MCF 10A (cell line): Measurements from ENCODE around the gene PCDHGB1. TPM values are rescaled to one million over a fixed set of nuclear protein-coding genes. Genes with fewer than 3 reads are reported as not detected.
"Not testable (repeated sequence)": the region's sequence is repeated elsewhere in the genome, so short reads cannot be mapped to it uniquely, and the experiment has no call there.

Experiments used
- Bru-seq: library from RNA; stranded (reverse); fragments of 400-500 nt; gene quantifications from one replicate; lab custom pipeline; 2021; lab: Mats Ljungman, UMichigan
- BruChase-seq, 2 experiments: library from RNA; stranded (reverse); fragments of 400-500 nt; gene quantifications; one replicate each; lab custom pipeline; 2021; lab: Mats Ljungman, UMichigan
- BruUV-seq: library from RNA; stranded (reverse); fragments of 400-500 nt; replicated peaks from 2 replicates; lab custom pipeline; 2021; lab: Mats Ljungman, UMichigan
- CTCF ChIA-PET: fragments of 300-600 bp; sonication (Branson Sonifier 250); formaldehyde crosslinking; extraction: SDS; loops from one replicate; lab custom pipeline; 2021; ENCODE audit warnings: antibody characterized with exemption, inconsistent platforms; lab: Yijun Ruan, JAX
- POLR2A ChIA-PET: fragments of 300-600, 350-650 bp; sonication (Branson Sonifier 250); formaldehyde crosslinking; extraction: SDS; loops from one replicate; lab custom pipeline; 2020; ENCODE audit warnings: antibody characterized with exemption, inconsistent platforms; lab: Yijun Ruan, JAX
- DNase-seq: peaks from one replicate; pipeline ENCODE4 v3.0.0-alpha.2; 2018; ENCODE audit not compliant: unreplicated experiment
- H3K27ac Mint-ChIP-seq: one replicate; pipeline ENCODE4 v1.8.0; 2022; ENCODE audit warnings: mild to moderate bottlenecking, low read depth, mixed read lengths; ENCODE audit not compliant: unreplicated experiment
- H3K27me3 Mint-ChIP-seq: one replicate; pipeline ENCODE4 v1.8.0; 2022; ENCODE audit warnings: mixed read lengths; ENCODE audit not compliant: insufficient read depth, unreplicated experiment
- H3K36me3 Mint-ChIP-seq: one replicate; pipeline ENCODE4 v1.8.0; 2022; ENCODE audit warnings: mild to moderate bottlenecking, moderate library complexity, mixed read lengths; ENCODE audit not compliant: insufficient read depth, unreplicated experiment
- H3K4me1 Mint-ChIP-seq: one replicate; pipeline ENCODE4 v1.8.0; 2022; ENCODE audit warnings: mixed read lengths; ENCODE audit not compliant: insufficient read depth, unreplicated experiment
- H3K4me3 Mint-ChIP-seq: one replicate; pipeline ENCODE4 v1.8.0; 2022; ENCODE audit warnings: mild to moderate bottlenecking, moderate library complexity, mixed read lengths; ENCODE audit not compliant: unreplicated experiment
- H3K9me3 Mint-ChIP-seq: one replicate; pipeline ENCODE4 v1.8.0; 2022; ENCODE audit warnings: mixed read lengths; ENCODE audit not compliant: unreplicated experiment
- intact Hi-C: fragments of 100-400 bp; cut with micrococcal nuclease; formaldehyde crosslinking; loops from 2 replicates; pipeline ENCODE4 v1.14.1; 2022
- long read RNA-seq: library from polyadenylated mRNA; stranded (forward); transcript quantifications from one replicate; pipeline ENCODE4 v2.0.0, GENCODE V29; 2022
- total RNA-seq: library from RNA; stranded (reverse); gene quantifications from 2 replicates; pipeline ENCODE4 v1.2.3, GENCODE V29; 2022
- TF ChIP-seq, protein P1 (sequence below): fragments of 200-600 bp; IDR thresholded peaks from one replicate; pipeline ENCODE4 v1.8.0; 2022; ENCODE audit warnings: antibody characterized with exemption, mild to moderate bottlenecking; ENCODE audit not compliant: unreplicated experiment

The PCDHGB1 gene
- total RNA-seq: 0.19 and 0.59 TPM in 2 replicates
- percentile 41 among the genes with signal in this experiment for Bru-seq, nascent RNA
- BruChase-seq, experiment 1, labeled RNA remaining after a 6-hour chase: percentile 58 among the genes with signal in this experiment
- percentile 46 among the genes with signal in this experiment for BruChase-seq, experiment 2, labeled RNA remaining after a 2-hour chase
- long read RNA-seq: 0 reads

- intact Hi-C loops: no loop called here
- Mint-ChIP-seq H3K27ac (no peak within 1 kb of the TSS), H3K36me3 (no peaks in the 10 kb centered on the region), H3K4me1 (no peaks in the 10 kb centered on the region), H3K9me3 (peaks cover 33% of the 10 kb centered on the region), H3K27me3 (no peaks in the 10 kb centered on the region), H3K4me3 (peak within 1 kb of the TSS; percentile 30)
- peak; percentile 58 for DNase-seq
- no TSS peak for BruUV-seq
- CTCF ChIA-PET: interaction anchor here (0.6 to 1.7 kb wide), 7 partner anchors 12 to 214 kb away, joined by 3 to 6 read pairs (median 3); partner anchors contain the start of gene PCDHGA2
- POLR2A ChIA-PET: no interaction called here
- TF ChIP-seq, protein P1, sequence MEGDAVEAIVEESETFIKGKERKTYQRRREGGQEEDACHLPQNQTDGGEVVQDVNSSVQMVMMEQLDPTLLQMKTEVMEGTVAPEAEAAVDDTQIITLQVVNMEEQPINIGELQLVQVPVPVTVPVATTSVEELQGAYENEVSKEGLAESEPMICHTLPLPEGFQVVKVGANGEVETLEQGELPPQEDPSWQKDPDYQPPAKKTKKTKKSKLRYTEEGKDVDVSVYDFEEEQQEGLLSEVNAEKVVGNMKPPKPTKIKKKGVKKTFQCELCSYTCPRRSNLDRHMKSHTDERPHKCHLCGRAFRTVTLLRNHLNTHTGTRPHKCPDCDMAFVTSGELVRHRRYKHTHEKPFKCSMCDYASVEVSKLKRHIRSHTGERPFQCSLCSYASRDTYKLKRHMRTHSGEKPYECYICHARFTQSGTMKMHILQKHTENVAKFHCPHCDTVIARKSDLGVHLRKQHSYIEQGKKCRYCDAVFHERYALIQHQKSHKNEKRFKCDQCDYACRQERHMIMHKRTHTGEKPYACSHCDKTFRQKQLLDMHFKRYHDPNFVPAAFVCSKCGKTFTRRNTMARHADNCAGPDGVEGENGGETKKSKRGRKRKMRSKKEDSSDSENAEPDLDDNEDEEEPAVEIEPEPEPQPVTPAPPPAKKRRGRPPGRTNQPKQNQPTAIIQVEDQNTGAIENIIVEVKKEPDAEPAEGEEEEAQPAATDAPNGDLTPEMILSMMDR: peak; percentile 29
Measured at GRCh38 chr5:141349917-141350619, at the start of gene PCDHGB1. PCDHGB1 (plus strand) TSS chr5:141350099; CDS start chr5:141350261, 162 bp downstream.

GRCh38 chr5:141303756-141304155 lies 46.1 kb upstream of the PCDHGB1 start, which contains the start of gene SLC25A2:
SLC25A2 (minus strand) TSS chr5:141304049; CDS start chr5:141303865, 184 bp downstream.
- H3K27me3 Mint-ChIP-seq: no peaks in the 10 kb centered on the region
- POLR2A ChIA-PET: no interaction called here
- H3K4me1 Mint-ChIP-seq: no peaks in the 10 kb centered on the region
- H3K4me3 Mint-ChIP-seq: no peak within 1 kb of the TSS
- intact Hi-C loops: no loop called here
- CTCF ChIA-PET: interaction anchor here (1.7 kb wide), 1 partner anchor 16 kb away, joined by 11 read pairs; the partner anchor contains the start of gene TAF7
- no peak for DNase-seq
- H3K27ac Mint-ChIP-seq: no peak within 1 kb of the TSS
- BruUV-seq: no TSS peak
- H3K36me3 Mint-ChIP-seq: peaks cover 5% of the 10 kb centered on the region
- peaks cover 32% of the 10 kb centered on the region for H3K9me3 Mint-ChIP-seq
- TF ChIP-seq, protein P1: no peak

DNA sequence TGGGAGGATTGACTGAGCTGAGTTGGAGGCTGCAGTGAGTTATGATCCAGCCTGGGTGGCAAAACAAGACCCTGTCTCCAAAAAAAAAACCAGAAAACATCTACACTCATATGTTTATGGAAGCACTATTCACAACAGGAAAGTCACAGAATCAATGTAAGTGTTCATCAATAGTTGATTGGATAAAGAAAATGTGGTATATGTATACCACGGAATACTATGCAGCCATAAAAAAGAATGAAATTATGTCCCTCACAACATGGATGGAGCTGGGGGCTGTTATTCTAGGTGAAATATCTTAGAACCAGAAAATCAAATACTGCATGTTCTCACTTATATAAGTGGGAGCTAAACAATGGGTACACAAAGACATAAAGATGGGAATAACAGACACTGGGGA lies 43.3 kb upstream of the PCDHGB1 start:
- BruUV-seq: no TSS peak
- Mint-ChIP-seq H3K4me3 (no peak overlapping the region), H3K4me1 (no peaks in the 10 kb centered on the region), H3K36me3 (peaks cover 10% of the 10 kb centered on the region), H3K27ac (no peak overlapping the region), H3K27me3 (no peaks in the 10 kb centered on the region), H3K9me3 (peaks cover 45% of the 10 kb centered on the region)
- TF ChIP-seq, protein P1: no peak
- intact Hi-C loops: no loop called here
- ChIA-PET CTCF (interaction anchor here (0.6 to 1.9 kb wide), 3 partner anchors 13 to 420 kb away, joined by 3 to 7 read pairs (median 5); partner anchors contain the start of gene TAF7), POLR2A (no interaction called here)
- no peak for DNase-seq

DNA sequence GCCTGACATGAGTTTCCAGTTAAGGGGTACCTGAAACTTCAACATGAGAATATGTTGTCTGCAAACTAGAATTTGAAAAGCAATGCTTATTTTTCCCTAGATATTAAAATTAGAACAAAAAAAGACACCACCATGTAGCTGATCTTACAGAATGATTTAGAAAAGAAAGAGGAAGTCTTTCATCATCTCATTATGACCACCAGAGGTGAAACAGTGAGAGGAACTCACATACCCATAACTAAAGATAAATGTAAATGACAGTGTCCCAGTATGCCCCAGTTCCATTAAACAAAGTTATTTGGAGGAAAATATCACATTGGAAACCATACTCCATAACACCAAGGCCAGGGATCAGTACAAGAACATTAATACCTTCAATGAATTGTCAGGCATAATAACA lies 36.2 kb upstream of the PCDHGB1 start:
- Mint-ChIP-seq H3K27ac (no peak overlapping the region), H3K9me3 (peaks cover 58% of the 10 kb centered on the region), H3K4me1 (no peaks in the 10 kb centered on the region), H3K36me3 (peaks cover 66% of the 10 kb centered on the region), H3K27me3 (no peaks in the 10 kb centered on the region), H3K4me3 (no peak overlapping the region)
- DNase-seq: no peak
- BruUV-seq: no TSS peak
- intact Hi-C loops: no loop called here
- TF ChIP-seq, protein P1: no peak
- CTCF ChIA-PET: interaction anchor here (0.6 kb wide), 1 partner anchor 211 kb away, joined by 3 read pairs; no protein-coding TSS in a partner anchor
- POLR2A ChIA-PET: no interaction called here

DNA sequence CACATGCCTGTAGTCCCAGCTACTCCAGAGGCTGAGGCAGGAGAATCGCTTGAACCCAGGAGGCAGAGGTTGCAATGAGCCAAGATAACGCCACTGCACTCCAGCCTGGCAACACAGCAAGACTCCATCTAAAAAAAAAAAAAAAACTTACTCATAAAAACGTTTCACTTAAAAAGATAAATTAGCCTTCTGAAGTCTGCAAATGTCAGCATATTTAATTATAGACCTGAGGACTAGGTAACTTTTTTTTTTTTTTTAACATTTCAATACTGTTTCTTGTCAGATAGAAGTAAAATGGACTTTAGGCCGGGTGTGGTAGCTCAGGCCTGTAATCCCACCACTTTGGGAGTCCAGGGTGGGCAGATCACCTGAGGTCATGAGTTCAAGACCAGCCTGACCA lies 32.9 kb upstream of the PCDHGB1 start:
- Mint-ChIP-seq H3K4me1 (peaks cover 14% of the 10 kb centered on the region), H3K9me3 (peaks cover 51% of the 10 kb centered on the region), H3K36me3 (peaks cover 81% of the 10 kb centered on the region)
- BruUV-seq, DNase-seq, intact Hi-C loops, POLR2A ChIA-PET, H3K27ac Mint-ChIP-seq, H3K4me3 Mint-ChIP-seq, H3K27me3 Mint-ChIP-seq: not testable (repeated sequence)
- CTCF ChIA-PET: interaction anchor here (0.6 to 4.8 kb wide), 4 partner anchors 23 to 94 kb away, joined by 3 to 49 read pairs (median 4); partner anchors contain the start of gene PCDHB14
